ENCODE measurements around the gene PPP2R3C.

Gene PPP2R3C

GRCh38 chr14:35147186-35147585, 25.4 kb upstream of the PPP2R3C start:
- DNase-seq (ENCODE audit: low spot score): no peak
- no peak overlapping the region for H3K27ac ChIP-seq
- ChIA-PET CTCF (no interaction called here), POLR2A (ENCODE audit: low non-redundant PET) (no interaction called here)
- TF ChIP-seq, protein P1, sequence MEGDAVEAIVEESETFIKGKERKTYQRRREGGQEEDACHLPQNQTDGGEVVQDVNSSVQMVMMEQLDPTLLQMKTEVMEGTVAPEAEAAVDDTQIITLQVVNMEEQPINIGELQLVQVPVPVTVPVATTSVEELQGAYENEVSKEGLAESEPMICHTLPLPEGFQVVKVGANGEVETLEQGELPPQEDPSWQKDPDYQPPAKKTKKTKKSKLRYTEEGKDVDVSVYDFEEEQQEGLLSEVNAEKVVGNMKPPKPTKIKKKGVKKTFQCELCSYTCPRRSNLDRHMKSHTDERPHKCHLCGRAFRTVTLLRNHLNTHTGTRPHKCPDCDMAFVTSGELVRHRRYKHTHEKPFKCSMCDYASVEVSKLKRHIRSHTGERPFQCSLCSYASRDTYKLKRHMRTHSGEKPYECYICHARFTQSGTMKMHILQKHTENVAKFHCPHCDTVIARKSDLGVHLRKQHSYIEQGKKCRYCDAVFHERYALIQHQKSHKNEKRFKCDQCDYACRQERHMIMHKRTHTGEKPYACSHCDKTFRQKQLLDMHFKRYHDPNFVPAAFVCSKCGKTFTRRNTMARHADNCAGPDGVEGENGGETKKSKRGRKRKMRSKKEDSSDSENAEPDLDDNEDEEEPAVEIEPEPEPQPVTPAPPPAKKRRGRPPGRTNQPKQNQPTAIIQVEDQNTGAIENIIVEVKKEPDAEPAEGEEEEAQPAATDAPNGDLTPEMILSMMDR (conservative IDR thresholded peaks at IDR 0.05; ENCODE audit: low read depth): no peak

GRCh38 chr14:35146711-35147149, 24.9 kb upstream of the PPP2R3C start:
- no peak for DNase-seq (ENCODE audit: low spot score)
- POLR2A ChIA-PET (ENCODE audit: low non-redundant PET): no interaction called here
- CTCF ChIA-PET: interaction anchor here (0.8 kb wide), 1 partner anchor 540 kb away, joined by 4 read pairs; no protein-coding TSS in a partner anchor
- no peak overlapping the region for H3K27ac ChIP-seq
- TF ChIP-seq, protein P1 (conservative IDR thresholded peaks at IDR 0.05; ENCODE audit: low read depth): no peak

- ChIA-PET CTCF (interaction anchor here (2.2 kb wide), 1 partner anchor 278 kb away, joined by 7 read pairs; no protein-coding TSS in a partner anchor), POLR2A (ENCODE audit: low non-redundant PET) (no interaction called here)
- TF ChIP-seq, protein P1 (conservative IDR thresholded peaks at IDR 0.05; ENCODE audit: low read depth): no peak
- no peak overlapping the region for H3K27ac ChIP-seq
- DNase-seq (ENCODE audit: low spot score): no peak
Measured at GRCh38 chr14:35144029-35144428, 22.2 kb upstream of the PPP2R3C start.

- DNase-seq (ENCODE audit: low spot score): peak; percentile 38
- TF ChIP-seq, protein P1 (conservative IDR thresholded peaks at IDR 0.05; ENCODE audit: low read depth): peak; percentile 55
- POLR2A ChIA-PET (ENCODE audit: low non-redundant PET): no interaction called here
Measured at GRCh38 chr14:35140718-35141581, 19.2 kb upstream of the PPP2R3C start.

GRCh38 chr14:35138585-35138984, 16.8 kb upstream of the PPP2R3C start:
- TF ChIP-seq, protein P1 (conservative IDR thresholded peaks at IDR 0.05; ENCODE audit: low read depth): no peak
- H3K27ac ChIP-seq: peak overlapping the region; percentile 6; the same call in 1 of the 2 replicates
- CTCF ChIA-PET: no interaction called here
- DNase-seq (ENCODE audit: low spot score): no peak
- POLR2A ChIA-PET (ENCODE audit: low non-redundant PET): no interaction called here

More at GRCh38 chr14:35140718-35141581, 19.2 kb upstream of the PPP2R3C start:
- no peak overlapping the region for H3K27ac ChIP-seq
- CTCF ChIA-PET: interaction anchor here (0.6 to 1.7 kb wide), 16 partner anchors 14 to 787 kb away, joined by 3 to 8 read pairs (median 3); no protein-coding TSS in a partner anchor

DNA sequence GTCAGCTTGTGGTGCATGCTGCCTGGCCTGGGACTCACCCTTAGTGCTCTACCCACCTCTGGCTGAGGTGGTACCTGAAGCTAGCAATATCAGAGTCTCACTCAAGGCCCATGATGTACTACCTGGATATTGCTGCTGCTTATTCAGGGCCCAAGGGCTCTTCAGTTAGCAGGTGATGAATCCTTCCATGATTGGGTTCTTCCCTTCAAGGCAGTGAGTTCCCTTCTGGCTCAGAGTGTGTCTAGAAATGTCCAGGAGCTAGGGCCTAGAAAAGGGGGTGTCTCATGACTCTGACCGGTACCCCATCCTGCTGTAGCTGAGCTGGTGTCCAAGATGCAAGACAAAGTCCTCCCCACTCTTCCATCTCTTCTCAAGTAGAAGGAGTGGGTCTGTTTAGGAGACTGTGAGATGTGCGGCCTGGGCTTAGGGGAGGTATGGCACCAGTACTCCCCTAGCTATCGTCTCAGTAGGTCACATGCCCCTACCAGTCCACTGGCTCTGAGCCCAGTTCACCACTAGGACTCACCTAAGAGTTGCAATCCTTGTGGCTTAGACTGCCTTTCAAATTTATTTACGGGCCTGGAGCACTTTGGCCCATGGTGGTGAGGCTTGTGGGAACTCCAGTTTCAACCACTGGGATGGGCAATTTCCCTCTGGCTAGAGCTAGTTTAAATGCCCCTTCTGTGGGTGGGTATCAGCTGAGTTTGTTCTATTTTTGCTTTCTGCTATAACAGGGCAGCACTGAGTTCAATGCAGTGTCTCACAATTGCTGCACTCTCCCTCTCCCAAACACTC, 12.7 kb upstream of the PPP2R3C start:
- ChIA-PET CTCF (no interaction called here), POLR2A (ENCODE audit: low non-redundant PET) (no interaction called here)
- H3K27ac ChIP-seq: peak overlapping the region; percentile 18
- TF ChIP-seq, protein P1 (conservative IDR thresholded peaks at IDR 0.05; ENCODE audit: low read depth): no peak
- DNase-seq (ENCODE audit: low spot score): no peak

All from RWPE1 (cell line).